ENCODE measurements around the gene GBA2.

Gene GBA2

DNA sequence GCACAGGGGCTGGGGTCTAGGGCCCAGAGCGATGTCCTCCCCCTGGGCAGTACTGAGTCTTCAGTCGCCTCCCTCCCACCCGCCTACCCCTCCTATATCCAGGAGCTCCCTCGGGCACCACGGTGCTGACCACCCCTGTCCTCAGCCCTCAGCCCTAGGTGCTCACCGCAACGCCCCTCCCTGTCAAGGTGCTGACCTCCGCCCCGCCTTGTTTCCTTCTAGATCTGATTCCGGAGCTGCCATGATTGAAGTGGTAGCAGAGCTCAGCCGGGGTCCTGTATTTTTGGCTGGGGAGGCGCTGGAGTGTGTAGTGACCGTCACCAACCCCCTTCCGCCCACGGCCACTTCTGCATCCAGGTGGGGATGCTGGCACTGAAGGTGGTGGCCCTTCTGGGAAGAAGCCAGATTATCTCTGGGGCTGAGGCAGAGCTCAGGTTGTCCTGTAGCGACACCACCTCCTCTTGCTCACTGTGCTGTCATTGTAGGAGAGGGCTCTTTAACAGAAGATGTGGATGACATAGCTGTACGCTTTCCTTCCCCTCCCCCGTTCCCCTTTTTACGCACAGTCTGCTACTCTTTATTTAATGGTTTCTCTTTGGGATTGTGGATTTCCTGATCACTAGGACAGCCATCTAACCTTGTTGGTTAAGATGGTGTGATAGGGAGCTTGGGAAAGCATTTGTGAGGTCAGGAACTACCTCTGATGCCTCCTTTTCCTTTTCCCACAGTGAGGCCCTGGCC, 657 bp upstream of the GBA2 start:
- H4K12ac ChIP-seq (ENCODE audit: low read depth, low read length) = peak overlapping the region; percentile 91
- H3K79me1 ChIP-seq (ENCODE audit: low read length) = peaks cover 12% of the 10 kb centered on the region
- peak overlapping the region; percentile 94 for H4K8ac ChIP-seq (ENCODE audit: low read depth, low read length)
- peak overlapping the region; percentile 89 for H3K27ac ChIP-seq (ENCODE audit: low read depth, low read length)
- peak overlapping the region; percentile 92 for H3K14ac ChIP-seq (ENCODE audit: low read length)
- peaks cover 23% of the 10 kb centered on the region for H3K79me2 ChIP-seq (ENCODE audit: control insufficient read depth, insufficient read depth, low read length, poor library complexity)
- peak overlapping the region; percentile 95 for H3K9ac ChIP-seq (ENCODE audit: low read length)
- H4K91ac ChIP-seq (ENCODE audit: low read depth, low read length) = peak overlapping the region; percentile 95
- no peaks in the 10 kb centered on the region for H3K27me3 ChIP-seq (ENCODE audit: insufficient read depth, low read length)
- DNase-seq = peak in 1 of 2 donors; percentile 58
- peak overlapping the region; percentile 43 for H3K4ac ChIP-seq (ENCODE audit: low read depth, low read length)
- peaks cover 16 to 29% of the 10 kb centered on the region in 2 experiments for H3K4me1 ChIP-seq (ENCODE audit: control insufficient read depth in 1 of 2, insufficient read depth in 2 of 2, low read length in 2 of 2)
- no peak overlapping the region for H2BK12ac ChIP-seq (ENCODE audit: low read length)
- H2BK5ac ChIP-seq (ENCODE audit: low read depth, low read length, poor library complexity) = peak overlapping the region; percentile 75
- H3K23ac ChIP-seq (ENCODE audit: low read length) = no peak overlapping the region
- H2AFZ ChIP-seq (ENCODE audit: insufficient read depth, low read length, poor library complexity) = peak overlapping the region; percentile 96
- H3K36me3 ChIP-seq (ENCODE audit: control insufficient read depth in 1 of 2, insufficient read depth in 2 of 2, low read length in 2 of 2) = peaks cover 29 to 39% of the 10 kb centered on the region in 2 experiments
- WGBS (ENCODE audit: extremely low coverage, insufficient coverage, insufficient read length) = no CpG with 5 or more reads among the region's 19 CpGs
- peak overlapping the region; percentile 84 for H3K4me3 ChIP-seq (ENCODE audit: low read depth, low read length)
- H2AK5ac ChIP-seq (ENCODE audit: low read length) = peak overlapping the region; percentile 60
- no peaks in the 10 kb centered on the region for H3K9me3 ChIP-seq (ENCODE audit: insufficient read depth, low read depth, low read length)
- H2BK120ac ChIP-seq (ENCODE audit: insufficient read depth, low read length, poor library complexity) = peak overlapping the region; percentile 86
- H3K18ac ChIP-seq (ENCODE audit: low read length) = peak overlapping the region; percentile 99
- peak overlapping the region; percentile 90 for H3K4me2 ChIP-seq (ENCODE audit: low read length)

- Histone ChIP-seq H3K4me1 (ENCODE audit: control insufficient read depth in 1 of 2, insufficient read depth in 2 of 2, low read length in 2 of 2) (peaks cover 29 to 40% of the 10 kb centered on the region in 2 experiments), H3K79me2 (ENCODE audit: control insufficient read depth, insufficient read depth, low read length, poor library complexity) (peaks cover 23% of the 10 kb centered on the region), H4K8ac (ENCODE audit: low read depth, low read length) (peak overlapping the region; percentile 94), H4K91ac (ENCODE audit: low read depth, low read length) (peak overlapping the region; percentile 95), H3K9me3 (ENCODE audit: insufficient read depth, low read depth, low read length) (no peaks in the 10 kb centered on the region), H3K27me3 (ENCODE audit: insufficient read depth, low read length) (no peaks in the 10 kb centered on the region), H3K4me2 (ENCODE audit: low read length) (peak overlapping the region; percentile 90), H2BK12ac (ENCODE audit: low read length) (no peak overlapping the region), H3K18ac (ENCODE audit: low read length) (peak overlapping the region; percentile 76), H4K12ac (ENCODE audit: low read depth, low read length) (peak overlapping the region; percentile 68), H3K23ac (ENCODE audit: low read length) (no peak overlapping the region), H2BK120ac (ENCODE audit: insufficient read depth, low read length, poor library complexity) (peak overlapping the region; percentile 77), H3K36me3 (ENCODE audit: control insufficient read depth in 1 of 2, insufficient read depth in 2 of 2, low read length in 2 of 2) (peaks cover 19 to 41% of the 10 kb centered on the region in 2 experiments), H2AFZ (ENCODE audit: insufficient read depth, low read length, poor library complexity) (peak overlapping the region; percentile 50), H3K4me3 (ENCODE audit: low read depth, low read length) (peak overlapping the region; percentile 84), H2BK5ac (ENCODE audit: low read depth, low read length, poor library complexity) (peak overlapping the region; percentile 75), H3K27ac (ENCODE audit: low read depth, low read length) (peak overlapping the region; percentile 89), H3K9ac (ENCODE audit: low read length) (peak overlapping the region; percentile 89), H3K4ac (ENCODE audit: low read depth, low read length) (peak overlapping the region; percentile 95), H2AK5ac (ENCODE audit: low read length) (peak overlapping the region; percentile 67), H3K79me1 (ENCODE audit: low read length) (peaks cover 12% of the 10 kb centered on the region), H3K14ac (ENCODE audit: low read length) (peak overlapping the region; percentile 75)
- no CpG with 5 or more reads among the region's 24 CpGs for WGBS (ENCODE audit: extremely low coverage, insufficient coverage, insufficient read length)
- DNase-seq = no peak
Observed at GRCh38 chr9:35748242-35748857, 678 bp downstream of the GBA2 start.

GRCh38 chr9:35746583-35746982, 2.4 kb downstream of the GBA2 start:
- Histone ChIP-seq H3K4me1 (ENCODE audit: control insufficient read depth in 1 of 2, insufficient read depth in 2 of 2, low read length in 2 of 2) (peaks cover 29 to 40% of the 10 kb centered on the region in 2 experiments), H4K8ac (ENCODE audit: low read depth, low read length) (no peak overlapping the region), H3K23ac (ENCODE audit: low read length) (no peak overlapping the region), H3K27me3 (ENCODE audit: insufficient read depth, low read length) (no peaks in the 10 kb centered on the region), H3K9me3 (ENCODE audit: insufficient read depth, low read depth, low read length) (no peaks in the 10 kb centered on the region), H3K36me3 (ENCODE audit: control insufficient read depth in 1 of 2, insufficient read depth in 2 of 2, low read length in 2 of 2) (peaks cover 12 to 33% of the 10 kb centered on the region in 2 experiments), H3K14ac (ENCODE audit: low read length) (no peak overlapping the region), H3K79me1 (ENCODE audit: low read length) (peaks cover 12% of the 10 kb centered on the region), H3K4me3 (ENCODE audit: low read depth, low read length) (no peak overlapping the region), H4K12ac (ENCODE audit: low read depth, low read length) (no peak overlapping the region), H2AFZ (ENCODE audit: insufficient read depth, low read length, poor library complexity) (no peak overlapping the region), H3K27ac (ENCODE audit: low read depth, low read length) (no peak overlapping the region), H3K79me2 (ENCODE audit: control insufficient read depth, insufficient read depth, low read length, poor library complexity) (peaks cover 23% of the 10 kb centered on the region), H2AK5ac (ENCODE audit: low read length) (no peak overlapping the region), H4K91ac (ENCODE audit: low read depth, low read length) (no peak overlapping the region), H2BK5ac (ENCODE audit: low read depth, low read length, poor library complexity) (no peak overlapping the region), H2BK120ac (ENCODE audit: insufficient read depth, low read length, poor library complexity) (no peak overlapping the region), H2BK12ac (ENCODE audit: low read length) (no peak overlapping the region), H3K4me2 (ENCODE audit: low read length) (peak overlapping the region; percentile 90), H3K9ac (ENCODE audit: low read length) (no peak overlapping the region), H3K18ac (ENCODE audit: low read length) (no peak overlapping the region), H3K4ac (ENCODE audit: low read depth, low read length) (peak overlapping the region; percentile 95)
- DNase-seq = no peak
- no CpG with 5 or more reads among the region's 3 CpGs for WGBS (ENCODE audit: extremely low coverage, insufficient coverage, insufficient read length)

GRCh38 chr9:35745569-35745968, 3.5 kb downstream of the GBA2 start:
- Histone ChIP-seq H2BK12ac (ENCODE audit: low read length) (no peak overlapping the region), H3K4me3 (ENCODE audit: low read depth, low read length) (no peak overlapping the region), H2AFZ (ENCODE audit: insufficient read depth, low read length, poor library complexity) (no peak overlapping the region), H2BK120ac (ENCODE audit: insufficient read depth, low read length, poor library complexity) (no peak overlapping the region), H3K27me3 (ENCODE audit: insufficient read depth, low read length) (no peaks in the 10 kb centered on the region), H4K8ac (ENCODE audit: low read depth, low read length) (no peak overlapping the region), H3K9ac (ENCODE audit: low read length) (no peak overlapping the region), H4K91ac (ENCODE audit: low read depth, low read length) (no peak overlapping the region), H3K79me1 (ENCODE audit: low read length) (peaks cover 12% of the 10 kb centered on the region), H3K4me2 (ENCODE audit: low read length) (no peak overlapping the region), H3K23ac (ENCODE audit: low read length) (no peak overlapping the region), H3K4ac (ENCODE audit: low read depth, low read length) (peak overlapping the region; percentile 47), H3K79me2 (ENCODE audit: control insufficient read depth, insufficient read depth, low read length, poor library complexity) (peaks cover 23% of the 10 kb centered on the region), H3K27ac (ENCODE audit: low read depth, low read length) (no peak overlapping the region), H3K36me3 (ENCODE audit: control insufficient read depth in 1 of 2, insufficient read depth in 2 of 2, low read length in 2 of 2) (peaks cover 15 to 31% of the 10 kb centered on the region in 2 experiments), H3K9me3 (ENCODE audit: insufficient read depth, low read depth, low read length) (no peaks in the 10 kb centered on the region), H3K18ac (ENCODE audit: low read length) (no peak overlapping the region), H3K14ac (ENCODE audit: low read length) (no peak overlapping the region), H2AK5ac (ENCODE audit: low read length) (no peak overlapping the region), H3K4me1 (ENCODE audit: control insufficient read depth in 1 of 2, insufficient read depth in 2 of 2, low read length in 2 of 2) (peaks cover 29 to 40% of the 10 kb centered on the region in 2 experiments), H4K12ac (ENCODE audit: low read depth, low read length) (no peak overlapping the region), H2BK5ac (ENCODE audit: low read depth, low read length, poor library complexity) (no peak overlapping the region)
- WGBS (ENCODE audit: extremely low coverage, insufficient coverage, insufficient read length) = no CpG with 5 or more reads among the region's 1 CpG
- DNase-seq = no peak

All from trophoblast cell (in vitro differentiated cells and primary cell).